Motor neuron (in vitro differentiated cells): ENCODE results near the gene TTLL1. TPM values are rescaled to one million over a fixed set of nuclear protein-coding genes. Genes with fewer than 3 reads are reported as not detected.
"Not testable (repeated sequence)": the region's sequence is repeated elsewhere in the genome, so short reads cannot be mapped to it uniquely, and the experiment has no call there.

Source experiments
- ATAC-seq, 8 experiments: fragments of 200-7000 bp; cut with Tn5 transposase; replicated peaks in 6 of 8; 2 replicates each; pipeline ENCODE4 v1.8.0; 2021; ENCODE audit warnings: mild to moderate bottlenecking in 8 of 8, moderate library complexity in 8 of 8
- H3K27ac ChIP-seq, 2 donors: fragments of 250-450 bp; sonication (Bioruptor Pico); 2 replicates each; pipeline ENCODE4 v1.9.0; 2021; ENCODE audit warnings: antibody characterized with exemption in 2 of 2, mild to moderate bottlenecking in 2 of 2, moderate library complexity in 1 of 2
- H3K4me1 ChIP-seq, 2 donors: fragments of 250-450 bp; sonication (Bioruptor Pico); replicated peaks in 1 of 2; 2 replicates each; pipeline ENCODE4 v1.6.1; 2021; ENCODE audit warnings: antibody characterized with exemption in 2 of 2, mild to moderate bottlenecking in 2 of 2, moderate library complexity in 1 of 2
- H3K4me3 ChIP-seq, 5 donors: fragments of 250-450 bp; sonication (Bioruptor Pico); 2 replicates each; pipeline ENCODE4 v1.9.0; 2021; ENCODE audit warnings: antibody characterized with exemption in 5 of 5, mild to moderate bottlenecking in 5 of 5, moderate library complexity in 4 of 5
- WGBS, 10 experiments: fragments of 450-650 bp; shearing (Covaris generic); methylation state at CpG; one replicate each; pipeline ENCODE4 v1.0.0; 2022; 5-methylcytosine and 5-hydroxymethylcytosine counted together
- in situ Hi-C, 9 experiments: fragments of 400-800 bp; cut with MboI; loops; one replicate each; pipeline ENCODE4 v1.15.0; 2021; ENCODE audit warnings: low sequenced_read_pairs in 9 of 9, low pct_unique_long_range_greater_than_20kb in 2 of 9; ENCODE audit not compliant: unreplicated experiment in 9 of 9
- total RNA-seq, 8 experiments: library from RNA; unstranded; fragments of 300-600 nt; gene quantifications; 2 replicates each; pipeline versions ENCODE4 v1.2.3 to v1.2.4, GENCODE V29; 2022

The TTLL1 gene
- total RNA-seq, 8 experiments from 2014 or later, result 5.1 to 34.1 (median 15.6) TPM

DNA sequence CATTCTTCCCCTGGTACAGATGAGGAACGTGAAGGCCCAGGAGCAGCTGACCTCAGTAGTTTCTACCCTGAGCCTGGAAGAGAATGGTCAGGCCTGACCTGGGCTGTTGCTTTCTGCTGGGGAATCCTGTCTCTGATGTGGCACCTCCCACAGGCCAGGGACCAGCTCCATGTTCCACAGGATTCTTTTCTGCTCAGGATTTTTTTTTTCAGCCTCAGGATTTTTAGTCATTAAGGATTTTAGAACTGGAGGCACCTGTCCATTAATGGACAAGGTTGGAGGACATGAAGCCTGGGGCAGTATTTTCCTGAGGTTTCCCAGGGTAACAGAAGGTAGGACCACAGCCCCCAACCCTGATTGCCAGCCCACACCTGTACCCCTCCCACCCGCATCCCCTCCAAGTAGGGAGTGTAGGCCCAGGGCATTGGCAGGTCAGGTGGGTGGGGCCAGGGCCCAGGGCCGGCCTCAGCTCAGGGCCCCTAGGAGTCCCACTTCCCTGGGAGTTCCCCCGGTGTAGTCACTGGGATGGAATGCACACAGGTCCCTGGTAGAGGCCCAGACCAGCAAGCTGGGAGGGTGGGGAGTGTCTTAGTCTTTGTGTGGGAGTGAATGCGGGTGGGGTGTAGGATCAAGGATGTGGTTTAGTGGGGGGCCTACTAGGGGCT, 37.4 kb upstream of the TTLL1 start:
- 0 to 100% (median 57%) methylated on average over 1 of the region's 5 CpGs; no CpG with 5 or more reads in 7 of the 10 experiments for WGBS, 10 experiments
- Histone ChIP-seq H3K4me3 (no peak overlapping the region), H3K4me1 (no peaks in the 10 kb centered on the region), H3K27ac (no peak overlapping the region)
- in situ Hi-C loops, result no loop called here
- ATAC-seq, result peak; percentile 31 to 86 (median 66)

DNA sequence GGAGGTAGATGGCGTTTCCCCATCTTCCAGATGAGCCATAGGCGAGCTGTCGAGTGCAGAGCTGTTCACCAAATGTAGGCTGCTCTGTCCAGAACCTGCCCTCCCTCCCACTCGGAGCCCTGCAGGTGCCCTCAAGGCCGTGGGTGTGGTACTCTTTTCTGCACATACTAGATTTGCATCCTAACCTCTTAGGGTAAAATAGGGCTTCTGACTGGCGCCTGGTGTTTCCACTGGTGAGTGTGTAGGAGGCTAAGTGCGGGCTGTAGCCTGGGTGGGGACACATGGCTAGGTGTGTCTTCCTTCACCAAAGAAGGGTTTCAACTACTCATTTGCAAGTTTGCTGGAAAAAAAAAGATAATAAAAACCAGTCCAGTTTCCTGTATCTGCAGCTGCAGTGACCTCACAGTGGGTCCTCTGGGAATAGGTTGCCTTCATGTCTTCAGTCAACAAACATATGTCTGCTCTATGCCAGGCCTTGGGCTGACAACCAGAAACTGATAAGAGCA, 29.8 kb upstream of the TTLL1 start:
- 0 to 100% (median 50%) methylated on average over 1 to 3 of the region's 7 CpGs; no CpG with 5 or more reads in 6 of the 10 experiments for WGBS, 10 experiments
- in situ Hi-C loops, result no loop called here
- peak in 3 of 8 experiments; percentile 81 to 87 (median 86) for ATAC-seq

DNA sequence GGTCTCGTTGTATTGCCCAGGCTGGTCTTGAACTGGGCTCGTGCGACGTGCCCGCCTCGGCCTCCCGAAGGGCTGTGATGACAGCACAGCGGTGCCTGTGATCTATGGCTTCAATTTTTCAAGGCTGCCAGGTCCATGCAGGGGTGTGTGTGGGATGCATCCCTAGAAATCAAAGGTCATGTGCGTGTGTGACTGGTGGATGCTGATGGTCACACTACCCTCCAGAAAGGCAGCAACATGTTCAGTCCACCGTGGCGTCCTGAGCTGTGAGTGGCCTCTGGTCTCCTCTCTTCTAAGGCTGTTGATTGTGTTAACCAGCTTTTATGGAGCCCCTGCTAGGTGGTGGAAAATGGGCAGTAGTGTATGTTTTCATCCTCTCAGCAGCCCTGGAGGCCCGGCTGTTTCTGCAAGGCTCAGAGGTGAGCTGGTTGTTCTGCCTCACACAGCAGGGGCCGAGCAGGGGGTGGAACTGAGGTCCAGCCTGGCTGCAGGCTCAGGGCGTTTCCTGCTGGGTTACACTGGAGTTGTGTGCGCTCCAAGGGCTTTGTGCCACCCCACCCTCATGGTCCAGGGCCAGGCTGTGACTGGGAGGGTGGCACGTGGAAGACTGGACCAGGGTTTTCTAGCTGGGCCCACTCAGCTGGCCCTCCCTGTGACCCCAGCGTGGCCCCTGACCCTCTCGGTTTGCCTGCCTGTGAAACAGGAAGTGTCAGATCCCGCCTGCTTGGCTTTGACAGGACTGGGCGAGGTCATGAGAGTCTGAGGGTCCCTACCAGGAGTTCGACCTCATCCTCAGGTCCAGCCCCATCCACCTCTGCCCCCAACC, 29.0 kb upstream of the TTLL1 start:
- WGBS, 10 experiments, result 0 to 100% (median 83%) methylated on average over 1 to 15 of the region's 21 CpGs; no CpG with 5 or more reads in 2 of the 10 experiments
- ATAC-seq, result peak in 3 of 8 experiments; percentile 54 to 72 (median 54)
- no peak overlapping the region for H3K4me3 ChIP-seq
- H3K27ac ChIP-seq, result no peak overlapping the region
- in situ Hi-C loops, result no loop called here
- no peaks in the 10 kb centered on the region for H3K4me1 ChIP-seq

More for the DNA sequence above, 29.8 kb upstream of the TTLL1 start:
- Histone ChIP-seq H3K4me3 (no peak overlapping the region), H3K4me1 (no peaks in the 10 kb centered on the region), H3K27ac (no peak overlapping the region)

DNA sequence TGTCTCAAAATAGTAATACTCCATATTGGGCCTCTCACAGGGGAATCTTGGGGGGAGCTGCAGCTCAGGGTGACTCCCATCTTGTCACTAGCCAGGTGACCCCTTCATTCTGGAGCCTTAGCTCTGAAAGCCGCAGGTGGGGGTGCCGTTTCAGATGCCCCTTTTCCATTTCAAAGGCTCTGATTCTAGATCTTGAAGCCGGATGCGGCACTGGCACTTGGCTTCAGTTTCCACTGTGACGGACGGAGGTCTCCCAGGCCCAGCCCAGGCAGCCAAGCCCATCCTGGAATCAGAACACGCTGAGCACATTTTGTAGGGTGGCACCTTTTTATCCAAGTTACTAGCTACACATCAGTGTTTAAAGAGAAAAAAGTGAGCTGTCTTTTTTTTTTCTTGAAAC, 27.7 kb upstream of the TTLL1 start:
- Histone ChIP-seq H3K4me1 (no peaks in the 10 kb centered on the region), H3K27ac (no peak overlapping the region), H3K4me3 (no peak overlapping the region)
- 40 to 92% (median 85%) methylated on average over 1 to 5 of the region's 7 CpGs; no CpG with 5 or more reads in 3 of the 10 experiments for WGBS, 10 experiments
- in situ Hi-C loops, result no loop called here
- ATAC-seq, result no peak

DNA sequence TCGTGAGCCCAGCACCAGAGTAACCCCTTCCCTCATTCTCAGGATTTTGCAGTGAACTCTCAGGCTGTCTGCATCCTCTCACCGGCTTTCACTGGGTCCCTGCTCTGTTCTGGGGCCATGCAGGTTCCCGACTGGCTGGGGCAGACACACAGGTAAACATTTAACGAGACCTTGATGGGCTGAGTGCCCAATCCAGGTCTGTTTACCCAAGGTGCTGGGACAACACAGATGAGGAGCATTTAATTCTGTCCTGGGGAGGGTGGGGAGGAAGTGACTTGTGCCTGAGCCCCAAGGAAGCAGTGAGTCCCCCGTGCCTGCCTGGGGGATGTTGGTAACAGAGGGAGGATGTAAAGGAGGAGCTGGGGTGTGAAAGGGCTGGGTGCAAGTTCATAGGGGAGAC, 25.8 kb upstream of the TTLL1 start:
- in situ Hi-C loops, result no loop called here
- Histone ChIP-seq H3K4me3 (no peak overlapping the region), H3K27ac (no peak overlapping the region), H3K4me1 (no peaks in the 10 kb centered on the region)
- 20 to 33% (median 27%) methylated on average over 1 to 4 of the region's 5 CpGs; no CpG with 5 or more reads in 7 of the 10 experiments for WGBS, 10 experiments
- no peak for ATAC-seq

DNA sequence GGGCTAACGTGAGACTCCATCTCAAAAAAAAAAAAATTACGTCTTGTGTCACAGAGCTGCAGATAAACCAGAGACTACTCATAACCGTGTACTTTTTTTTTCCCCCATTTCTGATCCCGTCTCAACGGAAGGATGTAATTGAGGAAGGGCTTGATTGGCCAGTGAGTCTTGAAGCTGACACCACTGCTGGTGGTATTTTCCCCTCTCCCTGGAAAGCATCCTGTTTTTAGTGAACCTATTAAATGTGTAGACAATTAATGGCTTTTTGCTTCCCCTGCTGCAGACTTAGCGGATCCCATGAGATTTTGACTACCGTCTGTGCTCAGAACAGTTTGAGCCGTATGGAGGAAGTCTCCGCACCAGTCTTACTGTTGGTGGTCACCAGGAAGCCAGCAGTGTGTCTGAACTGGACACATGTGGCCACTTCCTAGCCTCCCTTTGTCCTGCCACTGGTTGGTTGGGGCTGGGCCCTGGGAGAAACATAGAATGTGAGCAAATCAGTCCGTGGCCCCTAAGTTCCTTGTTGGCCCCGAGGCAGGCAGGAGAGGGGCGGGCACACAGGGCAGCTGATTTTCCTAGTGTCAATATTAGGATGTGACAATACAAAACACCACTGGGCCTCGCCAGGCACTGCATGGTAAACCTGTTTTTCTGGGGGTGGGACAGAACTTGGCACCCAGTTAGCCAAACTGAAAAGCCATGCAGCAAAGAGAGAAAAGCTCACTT, 24.5 kb upstream of the TTLL1 start:
- H3K4me1 ChIP-seq, result no peaks in the 10 kb centered on the region
- no peak for ATAC-seq
- H3K27ac ChIP-seq, result no peak overlapping the region
- no peak overlapping the region for H3K4me3 ChIP-seq
- WGBS, 10 experiments, result 60 to 80% (median 71%) methylated on average over 1 to 9 of the region's 13 CpGs; no CpG with 5 or more reads in 2 of the 10 experiments
- in situ Hi-C loops, result no loop called here

DNA sequence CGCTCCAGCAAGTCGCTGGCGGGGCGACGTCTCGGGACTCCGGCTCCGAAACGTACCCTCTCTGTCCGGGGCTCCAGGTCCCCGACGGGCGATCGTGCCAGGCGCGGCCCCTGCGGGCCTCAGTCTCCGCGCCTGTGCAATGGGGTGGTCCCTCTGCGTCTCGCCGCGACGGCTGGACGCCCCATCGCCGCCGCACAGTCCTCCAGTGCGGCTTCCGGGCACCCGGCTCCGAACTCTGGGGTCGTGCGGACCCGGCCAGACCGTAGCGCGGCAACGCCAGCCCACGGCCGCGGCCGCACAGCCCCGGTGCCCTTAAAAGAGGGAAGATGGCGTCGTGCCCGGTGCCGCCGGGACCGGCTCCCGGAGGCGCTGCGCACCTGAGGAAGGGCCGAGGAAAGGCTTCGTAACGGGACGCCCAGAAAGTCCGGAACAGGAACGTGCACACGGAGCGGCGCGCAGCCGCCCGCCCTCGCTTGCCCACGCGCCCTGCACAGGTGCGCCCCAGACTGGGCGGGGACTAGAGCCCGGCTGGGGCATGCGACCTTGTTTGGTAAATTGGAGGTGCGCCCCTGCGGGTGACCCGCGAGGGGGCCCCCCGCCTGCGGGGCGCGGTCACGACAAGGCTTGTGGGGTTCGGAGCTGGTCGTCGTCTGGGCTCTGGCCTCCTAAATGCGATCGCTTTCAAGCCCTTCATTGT, 21.9 kb upstream of the TTLL1 start:
- peak; percentile 25 to 46 (median 38) for ATAC-seq
- 1 to 6% (median 1%) methylated on average over 16 to 32 of the region's 86 CpGs; no CpG with 5 or more reads in 7 of the 10 experiments for WGBS, 10 experiments
- Histone ChIP-seq H3K4me1 (no peaks in the 10 kb centered on the region), H3K4me3 (peak overlapping the region; percentile 35 to 46 (median 40)), H3K27ac (no peak overlapping the region)
- in situ Hi-C loops, result no loop called here

DNA sequence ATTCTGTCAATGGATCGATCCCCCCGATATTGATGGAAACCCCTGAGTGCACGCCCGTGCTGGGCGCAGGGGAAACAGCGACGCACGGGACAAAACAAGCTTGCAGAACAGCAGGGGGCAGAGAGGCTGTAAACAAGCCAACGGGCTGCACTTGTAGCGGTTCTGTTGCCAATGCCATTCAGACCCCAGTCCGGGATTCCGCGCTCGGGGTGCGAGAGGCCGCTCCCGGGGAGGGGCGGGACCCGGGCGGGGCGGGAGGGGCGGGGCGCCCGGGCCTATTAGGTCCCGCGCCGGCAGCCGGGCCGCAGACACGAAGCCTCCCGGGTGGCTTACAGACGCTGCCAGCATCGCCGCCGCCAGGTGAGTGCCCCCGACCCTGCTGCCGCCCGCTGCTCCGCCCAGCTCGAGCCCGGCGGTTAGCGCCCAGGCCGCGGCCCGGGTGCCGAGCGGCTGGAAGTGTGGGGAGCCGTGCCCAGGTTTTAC, 21.3 kb upstream of the TTLL1 start, which contains the start of gene BIK:
Gene BIK (plus strand): TSS at position 307 of the 483 bp plus-strand sequence. CDS start 13,273 bp downstream, outside the sequence.
- peak; percentile 75 to 89 (median 86) for ATAC-seq
- 0 to 7% (median 3%) methylated on average over 3 to 7 of the region's 49 CpGs; no CpG with 5 or more reads in 7 of the 10 experiments for WGBS, 10 experiments
- Histone ChIP-seq H3K27ac (no peak within 1 kb of the TSS), H3K4me3 (peak within 1 kb of the TSS; percentile 35 to 46 (median 40)), H3K4me1 (no peaks in the 10 kb centered on the region)
- in situ Hi-C loops, result no loop called here

DNA sequence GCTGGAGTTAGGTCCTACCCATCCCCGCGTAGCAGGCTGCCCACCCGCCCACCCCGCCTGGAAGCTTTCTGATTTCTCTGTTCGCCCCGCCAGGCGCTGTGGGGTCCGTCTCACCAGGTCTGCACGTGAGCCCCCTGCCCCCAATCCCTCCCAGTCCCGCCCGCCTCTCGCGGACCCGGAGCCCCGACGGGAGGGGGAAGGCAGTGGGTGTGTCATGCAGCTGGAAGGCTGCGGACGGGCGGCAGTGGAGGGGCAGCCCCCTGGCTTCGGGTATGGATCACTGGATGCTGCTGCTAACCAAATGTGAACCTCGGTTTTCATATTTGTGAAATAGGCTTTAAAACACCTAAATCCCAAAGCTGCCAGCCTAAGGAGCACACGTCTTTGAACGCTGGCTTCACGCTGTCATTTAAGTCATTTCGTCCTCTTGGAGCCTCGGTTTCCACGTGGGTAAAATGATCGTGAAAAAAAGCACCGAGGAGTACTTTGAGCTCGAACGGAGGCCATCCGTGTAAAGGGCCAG, 20.8 kb upstream of the TTLL1 start:
- H3K4me3 ChIP-seq, result peak overlapping the region; percentile 35 to 46 (median 40)
- no peaks in the 10 kb centered on the region for H3K4me1 ChIP-seq
- peak; percentile 11 to 56 (median 30) for ATAC-seq
- 0 to 4% (median 0%) methylated on average over 3 to 10 of the region's 32 CpGs; no CpG with 5 or more reads in 6 of the 10 experiments for WGBS, 10 experiments
- no peak overlapping the region for H3K27ac ChIP-seq
- in situ Hi-C loops, result no loop called here

DNA sequence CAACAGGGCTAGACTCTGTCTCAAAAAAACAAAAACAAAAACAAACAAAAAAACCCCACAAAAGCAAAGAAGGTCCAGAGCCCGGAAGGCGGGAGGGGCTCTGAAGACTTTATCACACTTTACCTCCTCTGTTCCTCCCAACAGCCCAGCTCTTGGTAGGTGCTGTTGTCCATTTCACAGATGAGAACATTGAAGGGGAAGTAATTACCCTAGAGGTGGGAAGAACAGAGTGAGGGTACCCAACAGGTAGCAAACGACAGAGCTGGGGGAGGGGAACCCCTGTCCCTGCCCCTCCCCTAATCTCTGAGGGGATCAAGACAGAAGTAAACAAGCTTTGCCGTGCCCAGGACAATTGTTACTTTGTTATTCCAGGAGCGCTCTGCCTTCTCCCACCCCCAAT, 20.3 kb upstream of the TTLL1 start:
- ATAC-seq, result no peak
- Histone ChIP-seq H3K4me1 (peaks cover 3 to 4% of the 10 kb centered on the region in 2 donors), H3K4me3 (no peak overlapping the region), H3K27ac (no peak overlapping the region)
- 0 to 92% (median 60%) methylated on average over 2 to 4 of the region's 5 CpGs; no CpG with 5 or more reads in 3 of the 10 experiments for WGBS, 10 experiments
- in situ Hi-C loops, result no loop called here

DNA sequence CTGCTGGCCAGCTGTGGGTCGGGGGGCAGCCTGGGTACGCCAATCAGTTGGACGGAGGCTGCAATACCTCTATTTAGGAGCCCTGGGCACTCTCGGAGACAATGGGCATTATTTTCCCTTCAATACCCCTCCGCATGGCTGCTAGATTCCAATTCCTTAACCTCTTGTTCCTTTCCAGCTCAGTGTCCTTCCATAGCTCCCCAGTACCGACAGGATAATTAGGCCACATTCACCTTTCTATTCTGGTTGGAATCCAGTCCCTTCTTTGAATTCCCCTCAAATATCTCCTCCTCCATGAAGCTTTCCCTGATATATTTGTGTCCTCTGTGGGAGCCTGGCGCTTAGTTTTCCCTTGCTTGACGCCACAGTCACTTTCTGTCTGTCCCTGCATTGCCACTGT, 17.1 kb upstream of the TTLL1 start:
- H3K4me3 ChIP-seq, result no peak overlapping the region
- H3K27ac ChIP-seq, result no peak overlapping the region
- ATAC-seq, result no peak
- WGBS, 10 experiments, result 65 to 100% (median 90%) methylated on average over 1 to 6 of the region's 8 CpGs; no CpG with 5 or more reads in 3 of the 10 experiments
- in situ Hi-C loops, result no loop called here
- peaks cover 16 to 19% of the 10 kb centered on the region in 2 donors for H3K4me1 ChIP-seq

DNA sequence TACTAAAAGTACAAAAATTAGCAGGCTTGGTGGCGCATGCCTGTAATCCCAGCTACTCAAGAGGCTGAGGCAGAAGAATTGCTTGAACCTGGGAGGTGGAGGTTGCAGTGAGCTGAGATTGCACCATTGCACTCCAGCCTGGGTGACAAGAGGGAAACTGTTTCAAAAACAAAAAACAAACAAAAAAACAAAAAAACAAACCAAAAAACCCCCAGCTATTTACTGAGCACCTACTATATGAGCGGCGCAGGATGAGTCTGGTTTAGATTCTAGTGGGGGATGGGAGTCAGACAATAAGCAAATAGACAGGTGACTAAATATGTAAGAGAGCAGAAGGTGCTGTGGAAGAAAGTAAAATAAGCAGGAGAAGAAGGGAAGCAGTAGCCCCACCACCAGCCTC, 15.8 kb upstream of the TTLL1 start:
- 94 to 100% (median 100%) methylated on average over 1 to 3 of the region's 3 CpGs; no CpG with 5 or more reads in 2 of the 10 experiments for WGBS, 10 experiments
- in situ Hi-C loops, H3K4me3 ChIP-seq, ATAC-seq: not testable (repeated sequence)
- H3K4me1 ChIP-seq, result peaks cover 19% of the 10 kb centered on the region in 2 donors
- H3K27ac ChIP-seq, result peak overlapping the region; percentile 39 to 59
